Activated CD8-positive, alpha-beta memory T cell treated with anti-CD3 and anti-CD28 coated beads, Interleukin-2, amount 10 ng/mL, durations not matched to agents 7 days and 5 days (primary cell): ENCODE data around the gene RSU1. TPM values are rescaled to one million over a fixed set of nuclear protein-coding genes. Genes with fewer than 3 reads are reported as not detected.

ENCODE experiments used
- ATAC-seq: fragments of 150-1000 bp; cut with Tn5 transposase; one replicate; pipeline ENCODE4 v1.10.0; 2021; ENCODE audit warnings: moderate library complexity
- CTCF ChIA-PET: fragments of 350-600 bp; sonication (Branson Sonifier 250); formaldehyde crosslinking; loops from one replicate; lab custom pipeline; 2021; ENCODE audit warnings: antibody characterized with exemption; lab: Charles Lee
- DNase-seq: peaks from one replicate; pipeline ENCODE4 v3.0.0-alpha.2; 2020
- H3K27ac Mint-ChIP-seq: one replicate; pipeline ENCODE4 v1.8.0; 2021; ENCODE audit warnings: mild to moderate bottlenecking, mixed read lengths
- H3K27me3 Mint-ChIP-seq: one replicate; pipeline ENCODE4 v1.8.0; 2021; ENCODE audit warnings: mixed read lengths
- H3K36me3 Mint-ChIP-seq: one replicate; pipeline ENCODE4 v1.8.0; 2021; ENCODE audit warnings: mild to moderate bottlenecking, mixed read lengths
- H3K4me1 Mint-ChIP-seq: one replicate; pipeline ENCODE4 v1.8.0; 2021; ENCODE audit warnings: mixed read lengths
- H3K4me3 Mint-ChIP-seq: one replicate; pipeline ENCODE4 v1.8.0; 2021; ENCODE audit warnings: mild to moderate bottlenecking, moderate library complexity, mixed read lengths
- H3K9me3 Mint-ChIP-seq: one replicate; pipeline ENCODE4 v1.8.0; 2022; ENCODE audit warnings: low read depth, mixed read lengths
- total RNA-seq, 2 experiments: library from RNA; stranded (reverse); gene quantifications; one replicate each; pipeline ENCODE4 v1.2.3, GENCODE V29; 2021

Gene RSU1
- total RNA-seq, 2 experiments from 2014 or later: 51.6 to 74.1 TPM

DNA sequence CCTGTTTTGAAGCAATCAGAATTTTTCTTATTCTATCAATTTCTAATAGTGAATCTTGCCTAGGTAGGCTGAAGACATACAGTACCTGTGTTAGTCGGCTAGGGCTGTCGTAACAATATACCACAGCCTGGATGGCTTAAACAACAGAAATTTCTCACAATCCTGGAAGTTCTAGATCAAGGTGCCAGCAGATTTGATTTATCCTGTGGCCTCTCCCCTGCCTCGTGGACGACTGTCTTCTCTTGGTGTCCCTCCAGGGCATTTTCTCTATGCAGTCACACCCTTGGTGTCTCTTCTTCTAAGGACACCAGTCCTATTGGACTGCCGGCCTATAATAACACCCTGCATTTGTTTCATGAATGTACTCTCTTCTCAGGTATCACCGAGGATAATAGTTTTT is 1.8 kb upstream of the RSU1 start:
- DNase-seq: no peak
- CTCF ChIA-PET: no interaction called here
- Mint-ChIP-seq H3K36me3 (peaks cover 25% of the 10 kb centered on the region), H3K4me3 (no peak overlapping the region), H3K4me1 (peaks cover 25% of the 10 kb centered on the region), H3K27ac (no peak overlapping the region), H3K27me3 (peaks cover 2% of the 10 kb centered on the region), H3K9me3 (peaks cover 19% of the 10 kb centered on the region)
- no peak for ATAC-seq

- Mint-ChIP-seq H3K27ac (peak overlapping the region; percentile 93), H3K4me3 (peak overlapping the region; percentile 93), H3K36me3 (peaks cover 16% of the 10 kb centered on the region), H3K4me1 (peaks cover 29% of the 10 kb centered on the region), H3K9me3 (peaks cover 6% of the 10 kb centered on the region), H3K27me3 (peaks cover 2% of the 10 kb centered on the region)
- CTCF ChIA-PET: interaction anchor here (0.8 to 1.7 kb wide), 4 partner anchors 11 to 957 kb away, joined by 3 to 6 read pairs (median 5); partner anchors contain the start of gene MINDY3
- no peak for ATAC-seq
- DNase-seq: no peak
Observed at GRCh38 chr10:16816830-16817124, 447 bp downstream of the RSU1 start.

- peaks cover 2% of the 10 kb centered on the region for H3K27me3 Mint-ChIP-seq
- peaks cover 3% of the 10 kb centered on the region for H3K9me3 Mint-ChIP-seq
- H3K4me1 Mint-ChIP-seq: peaks cover 32% of the 10 kb centered on the region
- CTCF ChIA-PET: no interaction called here
- ATAC-seq: no peak
- no peak for DNase-seq
- peaks cover 17% of the 10 kb centered on the region for H3K36me3 Mint-ChIP-seq
- H3K27ac Mint-ChIP-seq: peak overlapping the region; percentile 61
- H3K4me3 Mint-ChIP-seq: peak overlapping the region; percentile 93
Observed at GRCh38 chr10:16816171-16816570, 1.1 kb downstream of the RSU1 start.

DNA sequence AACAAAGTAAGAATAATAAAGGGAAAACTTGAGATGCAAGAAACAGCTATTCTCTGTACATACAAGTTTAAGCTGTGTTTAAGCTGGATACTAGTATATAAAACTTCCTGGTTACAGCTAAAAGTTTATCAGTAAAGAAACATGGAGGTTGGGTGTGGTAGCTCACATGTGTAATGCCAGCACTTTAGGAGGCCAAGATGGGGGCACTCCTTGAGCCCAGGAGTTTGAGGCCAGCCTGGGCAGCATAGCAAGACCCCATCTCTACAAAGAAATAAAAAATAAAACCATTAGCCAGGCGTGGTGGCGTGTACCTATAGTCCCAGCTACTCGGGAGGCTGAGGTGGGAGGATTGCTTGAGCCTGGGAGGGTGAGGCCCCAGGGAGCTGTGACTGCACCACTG is 3.2 kb downstream of the RSU1 start:
- H3K27me3 Mint-ChIP-seq: peaks cover 2% of the 10 kb centered on the region
- peaks cover 20% of the 10 kb centered on the region for H3K36me3 Mint-ChIP-seq
- no peak overlapping the region for H3K4me3 Mint-ChIP-seq
- DNase-seq (no peak), ATAC-seq (no peak)
- peaks cover 36% of the 10 kb centered on the region for H3K4me1 Mint-ChIP-seq
- H3K27ac Mint-ChIP-seq: no peak overlapping the region
- CTCF ChIA-PET: no interaction called here
- no peaks in the 10 kb centered on the region for H3K9me3 Mint-ChIP-seq

- ATAC-seq (no peak), DNase-seq (no peak)
- CTCF ChIA-PET: interaction anchor here (1.2 kb wide), 1 partner anchor 910 kb away, joined by 4 read pairs; no protein-coding TSS in a partner anchor
- Mint-ChIP-seq H3K27me3 (peaks cover 2% of the 10 kb centered on the region), H3K4me1 (peaks cover 29% of the 10 kb centered on the region), H3K27ac (no peak overlapping the region), H3K4me3 (no peak overlapping the region), H3K36me3 (peaks cover 20% of the 10 kb centered on the region), H3K9me3 (no peaks in the 10 kb centered on the region)
Observed at GRCh38 chr10:16812676-16813075, 4.5 kb downstream of the RSU1 start.

GRCh38 chr10:16811765-16812164 is 5.5 kb downstream of the RSU1 start:
- no peaks in the 10 kb centered on the region for H3K9me3 Mint-ChIP-seq
- H3K4me1 Mint-ChIP-seq: peaks cover 26% of the 10 kb centered on the region
- H3K4me3 Mint-ChIP-seq: no peak overlapping the region
- ATAC-seq: no peak
- peak overlapping the region; percentile 6 for H3K27ac Mint-ChIP-seq
- no peak for DNase-seq
- CTCF ChIA-PET: no interaction called here
- H3K27me3 Mint-ChIP-seq: no peaks in the 10 kb centered on the region
- H3K36me3 Mint-ChIP-seq: peaks cover 18% of the 10 kb centered on the region

DNA sequence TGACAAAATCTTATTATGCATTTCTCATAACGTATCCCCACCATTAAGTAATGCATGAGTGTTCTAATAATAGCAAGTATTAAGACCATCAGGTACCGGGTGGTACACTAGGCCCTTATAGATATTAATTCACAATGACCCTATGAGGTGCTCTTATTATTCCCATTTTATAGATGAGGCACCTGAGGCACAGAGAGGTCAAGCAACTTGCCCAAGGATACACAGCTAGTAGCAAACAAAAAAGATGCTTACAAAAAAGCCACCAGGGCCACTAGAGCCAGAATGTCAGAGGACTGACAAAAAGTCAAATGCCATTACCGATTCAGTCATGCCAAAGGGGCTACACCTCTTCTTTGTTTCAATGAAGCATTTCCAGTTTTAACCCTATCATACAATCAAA is 5.9 kb downstream of the RSU1 start:
- Mint-ChIP-seq H3K27me3 (no peaks in the 10 kb centered on the region), H3K4me1 (peaks cover 25% of the 10 kb centered on the region), H3K27ac (no peak overlapping the region), H3K9me3 (no peaks in the 10 kb centered on the region), H3K36me3 (peaks cover 18% of the 10 kb centered on the region), H3K4me3 (no peak overlapping the region)
- CTCF ChIA-PET: no interaction called here
- no peak for ATAC-seq
- no peak for DNase-seq

DNA sequence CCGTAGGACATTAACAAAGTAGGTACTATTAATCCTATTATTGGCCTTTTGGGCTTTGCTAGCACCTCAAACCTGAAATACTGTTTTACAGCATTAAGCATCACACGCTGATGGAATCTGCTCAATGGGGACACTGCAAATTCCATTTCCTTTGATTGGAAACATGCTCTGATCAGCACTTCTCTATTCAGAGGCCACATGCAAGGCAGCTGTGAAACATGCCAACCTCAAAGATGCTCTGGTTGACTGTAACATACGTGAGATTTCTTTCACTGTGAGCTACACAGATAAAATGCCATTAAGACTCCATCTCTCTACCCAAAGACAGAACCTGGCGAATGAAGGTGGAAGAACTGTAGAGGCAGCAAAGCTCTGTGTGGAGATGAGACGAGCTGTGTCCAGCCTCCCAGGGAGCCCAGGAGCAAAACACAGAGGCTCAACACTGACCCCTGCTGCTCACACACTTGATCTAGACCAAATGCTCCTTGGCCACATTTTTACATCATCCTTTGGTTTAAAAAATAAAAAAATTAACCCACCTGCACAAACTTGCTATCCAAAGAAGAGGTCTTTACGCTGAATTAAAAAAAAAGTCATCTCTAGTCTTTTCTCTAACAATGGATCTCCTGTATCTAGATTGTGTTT is 8.0 kb downstream of the RSU1 start:
- H3K4me3 Mint-ChIP-seq: no peak overlapping the region

GRCh38 chr10:16804123-16804522 is 13.1 kb downstream of the RSU1 start:
- H3K36me3 Mint-ChIP-seq: peaks cover 14% of the 10 kb centered on the region
- peaks cover 13% of the 10 kb centered on the region for H3K4me1 Mint-ChIP-seq
- DNase-seq (no peak), ATAC-seq (no peak)
- no peaks in the 10 kb centered on the region for H3K27me3 Mint-ChIP-seq
- peaks cover 2% of the 10 kb centered on the region for H3K9me3 Mint-ChIP-seq
- H3K4me3 Mint-ChIP-seq: no peak overlapping the region
- no peak overlapping the region for H3K27ac Mint-ChIP-seq
- CTCF ChIA-PET: no interaction called here

More for the DNA sequence above, 8.0 kb downstream of the RSU1 start:
- Mint-ChIP-seq H3K27ac (no peak overlapping the region), H3K9me3 (peaks cover 2% of the 10 kb centered on the region), H3K27me3 (no peaks in the 10 kb centered on the region), H3K36me3 (peaks cover 19% of the 10 kb centered on the region), H3K4me1 (peaks cover 11% of the 10 kb centered on the region)
- DNase-seq (peak; percentile 68), ATAC-seq (peak; percentile 72)
- CTCF ChIA-PET: interaction anchor here (0.9 to 1.2 kb wide), 2 partner anchors 907 to 930 kb away, joined by 3 to 5 read pairs; no protein-coding TSS in a partner anchor

- DNase-seq (no peak), ATAC-seq (no peak)
- H3K36me3 Mint-ChIP-seq: peaks cover 16% of the 10 kb centered on the region
- no peaks in the 10 kb centered on the region for H3K27me3 Mint-ChIP-seq
- H3K27ac Mint-ChIP-seq: no peak overlapping the region
- CTCF ChIA-PET: no interaction called here
- peaks cover 15% of the 10 kb centered on the region for H3K4me1 Mint-ChIP-seq
- H3K4me3 Mint-ChIP-seq: no peak overlapping the region
- peaks cover 2% of the 10 kb centered on the region for H3K9me3 Mint-ChIP-seq
Observed at GRCh38 chr10:16803464-16803863, 13.8 kb downstream of the RSU1 start.

DNA sequence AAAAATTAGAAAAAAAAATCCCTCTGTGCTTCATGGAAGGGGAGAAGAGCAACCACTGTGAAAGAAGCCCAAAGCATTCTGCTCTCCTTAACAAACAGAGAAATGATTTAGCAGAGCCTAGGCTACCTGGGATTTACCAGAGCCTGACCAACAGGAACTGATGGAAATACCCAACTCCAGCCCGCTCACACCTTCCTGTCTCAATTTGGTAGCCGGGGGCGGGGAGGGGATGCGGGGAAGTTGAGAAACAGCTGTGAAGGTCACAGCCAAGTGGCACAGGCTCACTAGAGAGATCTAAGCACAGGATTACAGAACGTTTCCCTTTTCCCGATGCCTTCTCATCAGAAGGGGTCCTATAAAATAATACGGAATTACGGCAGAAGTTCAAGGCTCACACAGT is 17.6 kb downstream of the RSU1 start:
- H3K27me3 Mint-ChIP-seq: no peaks in the 10 kb centered on the region
- no peak overlapping the region for H3K4me3 Mint-ChIP-seq
- CTCF ChIA-PET: no interaction called here
- H3K36me3 Mint-ChIP-seq: peaks cover 24% of the 10 kb centered on the region
- DNase-seq (no peak), ATAC-seq (no peak)
- H3K4me1 Mint-ChIP-seq: peaks cover 21% of the 10 kb centered on the region
- peaks cover 1% of the 10 kb centered on the region for H3K9me3 Mint-ChIP-seq
- no peak overlapping the region for H3K27ac Mint-ChIP-seq

- Mint-ChIP-seq H3K27me3 (no peaks in the 10 kb centered on the region), H3K27ac (no peak overlapping the region), H3K4me3 (no peak overlapping the region), H3K4me1 (peaks cover 21% of the 10 kb centered on the region), H3K36me3 (peaks cover 24% of the 10 kb centered on the region), H3K9me3 (no peaks in the 10 kb centered on the region)
- ATAC-seq: no peak
- DNase-seq: no peak
- CTCF ChIA-PET: no interaction called here
Observed at GRCh38 chr10:16798571-16798970, 18.7 kb downstream of the RSU1 start.

DNA sequence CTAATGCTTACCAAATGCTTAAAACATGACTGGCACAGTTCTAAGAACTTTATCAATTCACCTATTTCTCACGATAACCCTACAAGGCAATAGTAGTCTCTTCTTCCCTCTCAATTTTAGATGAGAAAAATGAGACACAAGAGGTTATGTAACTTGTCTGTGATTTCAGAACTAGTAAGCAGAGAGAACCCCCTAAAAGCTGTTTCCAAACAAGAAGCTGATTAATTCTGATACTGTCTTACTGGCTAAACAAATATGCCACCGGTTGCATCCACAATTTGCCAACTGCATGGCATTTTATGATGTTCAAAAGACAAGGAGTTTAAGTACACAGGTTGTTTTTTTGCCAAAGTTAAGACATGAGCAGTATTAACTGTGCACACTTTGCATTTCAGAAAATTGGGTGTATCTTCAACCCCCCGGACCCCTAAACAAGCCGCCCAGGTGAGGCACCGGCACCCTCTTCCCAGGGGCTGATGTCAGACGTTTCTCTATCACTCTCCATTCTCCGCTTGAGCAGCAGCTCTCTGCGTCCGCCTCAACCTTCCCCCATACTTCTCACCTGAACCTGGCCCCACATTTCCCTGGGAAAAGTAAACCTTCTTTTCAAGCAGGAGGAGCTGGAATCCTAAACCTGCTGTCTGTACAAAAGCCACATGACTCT is 21.7 kb downstream of the RSU1 start:
- DNase-seq (no peak), ATAC-seq (no peak)
- Mint-ChIP-seq H3K4me3 (no peak overlapping the region), H3K36me3 (peaks cover 39% of the 10 kb centered on the region), H3K4me1 (peaks cover 19% of the 10 kb centered on the region), H3K9me3 (no peaks in the 10 kb centered on the region), H3K27me3 (no peaks in the 10 kb centered on the region), H3K27ac (no peak overlapping the region)
- CTCF ChIA-PET: interaction anchor here (1.4 kb wide), 1 partner anchor 15 kb away, joined by 3 read pairs; no protein-coding TSS in a partner anchor

DNA sequence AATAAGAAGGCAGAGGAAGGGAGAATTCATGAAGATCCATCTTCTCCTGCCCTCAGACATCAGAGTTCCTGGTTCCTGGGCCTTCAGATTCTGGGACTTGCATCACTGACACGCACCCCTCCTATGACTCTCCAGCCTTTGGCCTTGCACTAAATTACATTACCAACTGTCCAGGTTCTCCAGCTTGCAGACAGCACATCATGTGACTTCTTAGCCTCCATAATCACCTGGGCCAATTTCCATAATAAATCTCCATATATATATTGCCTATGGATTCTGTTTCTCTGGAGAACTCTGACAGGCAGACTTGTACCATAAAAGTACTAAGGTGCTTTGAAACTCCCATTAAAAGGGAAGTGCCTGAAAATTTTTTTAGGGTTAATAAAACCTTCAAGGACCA is 23.2 kb downstream of the RSU1 start:
- CTCF ChIA-PET: interaction anchor here (0.8 kb wide), 1 partner anchor 891 kb away, joined by 3 read pairs; no protein-coding TSS in a partner anchor
- H3K4me3 Mint-ChIP-seq: no peak overlapping the region
- peaks cover 11% of the 10 kb centered on the region for H3K4me1 Mint-ChIP-seq
- H3K27me3 Mint-ChIP-seq: no peaks in the 10 kb centered on the region
- no peaks in the 10 kb centered on the region for H3K9me3 Mint-ChIP-seq
- H3K36me3 Mint-ChIP-seq: peaks cover 48% of the 10 kb centered on the region
- ATAC-seq (no peak), DNase-seq (no peak)
- H3K27ac Mint-ChIP-seq: no peak overlapping the region
